Stomach (tissue), 4 donors: Measurements from ENCODE around the gene TSPAN10.

Experiments used
- EP300 ChIP-seq: sonication (generic); formaldehyde crosslinking; IDR thresholded peaks from one replicate; pipeline ENCODE4 v1.6.1; 2017; ENCODE audit warnings: antibody characterized with exemption
- POLR2A ChIP-seq, 4 donors: fragments of 450-650 bp; IDR thresholded peaks; one replicate each; pipeline ENCODE4 v1.6.1; 2016; ENCODE audit warnings: antibody characterized with exemption in 4 of 4, control low read depth in 2 of 4, mild to moderate bottlenecking in 1 of 4, moderate library complexity in 1 of 4
- POLR2AphosphoS5 ChIP-seq, 3 donors: sonication (generic); formaldehyde crosslinking; IDR thresholded peaks; one replicate each; pipeline ENCODE4 v1.6.1; 2016; ENCODE audit warnings: antibody characterized with exemption in 3 of 3
- TF ChIP-seq, protein P1 (sequence below), 7 experiments: fragments of 450-650 bp in 4 of 7; fragments of 200-600 bp in 3 of 7; sonication (generic) in 3 of 7; IDR thresholded peaks; one replicate each; pipeline ENCODE4 v1.5.1; 2016 to 2019; ENCODE audit warnings: antibody characterized with exemption in 7 of 7, control low read depth in 2 of 7, mild to moderate bottlenecking in 1 of 7

DNA sequence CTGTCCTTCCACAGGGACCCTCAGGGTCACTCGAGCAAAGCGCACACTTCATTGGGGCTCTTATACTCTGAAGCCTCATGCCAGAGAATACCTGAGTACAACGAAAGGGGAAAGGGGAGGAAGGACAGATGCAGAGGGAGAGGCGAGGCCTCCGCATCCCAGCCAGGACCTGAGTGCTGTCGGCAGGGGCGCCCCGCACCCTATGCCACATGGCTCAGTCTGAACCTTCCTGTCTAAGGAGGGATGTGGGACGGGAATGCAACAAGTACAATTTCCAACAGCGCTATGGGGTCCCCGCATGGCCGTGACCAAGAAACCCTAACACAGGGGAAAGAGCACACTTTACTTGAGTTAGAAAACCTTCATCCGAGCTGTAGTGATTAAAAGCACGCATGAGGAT, 45.0 kb upstream of the TSPAN10 start:
- TF ChIP-seq POLR2A (IDR thresholded peaks at IDR 0.05), result no peak
- no peak for TF ChIP-seq POLR2AphosphoS5 (IDR thresholded peaks at IDR 0.05)
- TF ChIP-seq, protein P1, sequence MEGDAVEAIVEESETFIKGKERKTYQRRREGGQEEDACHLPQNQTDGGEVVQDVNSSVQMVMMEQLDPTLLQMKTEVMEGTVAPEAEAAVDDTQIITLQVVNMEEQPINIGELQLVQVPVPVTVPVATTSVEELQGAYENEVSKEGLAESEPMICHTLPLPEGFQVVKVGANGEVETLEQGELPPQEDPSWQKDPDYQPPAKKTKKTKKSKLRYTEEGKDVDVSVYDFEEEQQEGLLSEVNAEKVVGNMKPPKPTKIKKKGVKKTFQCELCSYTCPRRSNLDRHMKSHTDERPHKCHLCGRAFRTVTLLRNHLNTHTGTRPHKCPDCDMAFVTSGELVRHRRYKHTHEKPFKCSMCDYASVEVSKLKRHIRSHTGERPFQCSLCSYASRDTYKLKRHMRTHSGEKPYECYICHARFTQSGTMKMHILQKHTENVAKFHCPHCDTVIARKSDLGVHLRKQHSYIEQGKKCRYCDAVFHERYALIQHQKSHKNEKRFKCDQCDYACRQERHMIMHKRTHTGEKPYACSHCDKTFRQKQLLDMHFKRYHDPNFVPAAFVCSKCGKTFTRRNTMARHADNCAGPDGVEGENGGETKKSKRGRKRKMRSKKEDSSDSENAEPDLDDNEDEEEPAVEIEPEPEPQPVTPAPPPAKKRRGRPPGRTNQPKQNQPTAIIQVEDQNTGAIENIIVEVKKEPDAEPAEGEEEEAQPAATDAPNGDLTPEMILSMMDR (IDR thresholded peaks at IDR 0.05), result no peak
- TF ChIP-seq EP300, result no peak
